NCI-H69 (cell line): ENCODE measurements around the gene PRPF18.
"Not testable (repeated sequence)": the region's sequence is repeated elsewhere in the genome, so short reads cannot be mapped to it uniquely, and the experiment has no call there.

Experiments used
- DNase-seq: peaks from one replicate; lab custom pipeline; 2025; lab: John Stamatoyannopoulos, UW

The PRPF18 gene

GRCh38 chr10:13586676-13587355, at the start of gene PRPF18:
Gene PRPF18 (plus strand): TSS chr10:13586965. CDS start chr10:13587087, 122 bp downstream.
- peak; percentile 92 for DNase-seq

GRCh38 chr10:13537985-13538384, 48.8 kb upstream of the PRPF18 start:
- not testable (repeated sequence) for DNase-seq

- no peak for DNase-seq
These were observed 44.2 kb upstream of the PRPF18 start for GRCh38 chr10:13542533-13542932.

- DNase-seq: no peak
These were observed 36.0 kb upstream of the PRPF18 start for GRCh38 chr10:13550802-13551201.

- peak; percentile 60 for DNase-seq
These were observed 30.8 kb upstream of the PRPF18 start for GRCh38 chr10:13555884-13556510.

GRCh38 chr10:13559124-13559700, 27.6 kb upstream of the PRPF18 start:
- no peak for DNase-seq

GRCh38 chr10:13560597-13560996, 26.2 kb upstream of the PRPF18 start:
- no peak for DNase-seq

GRCh38 chr10:13563481-13564445, 23.0 kb upstream of the PRPF18 start:
- no peak for DNase-seq

- DNase-seq: no peak
These were observed 22.2 kb upstream of the PRPF18 start for GRCh38 chr10:13564576-13564975.

- DNase-seq: no peak
These were observed 19.7 kb upstream of the PRPF18 start for GRCh38 chr10:13567030-13567429.

GRCh38 chr10:13571541-13571940, 15.2 kb upstream of the PRPF18 start:
- DNase-seq: no peak

- no peak for DNase-seq
These were observed 12.8 kb upstream of the PRPF18 start for GRCh38 chr10:13573960-13574359.

- no peak for DNase-seq
These were observed 1.5 kb upstream of the PRPF18 start for GRCh38 chr10:13585195-13585751.

GRCh38 chr10:13585943-13586342, 822 bp upstream of the PRPF18 start:
- DNase-seq: no peak

- peak; percentile 1 for DNase-seq
These were observed 626 bp downstream of the PRPF18 start for GRCh38 chr10:13587391-13587790.

GRCh38 chr10:13589316-13589715, 2.6 kb downstream of the PRPF18 start:
- no peak for DNase-seq

- no peak for DNase-seq
These were observed 4.1 kb downstream of the PRPF18 start for GRCh38 chr10:13590886-13591285.

GRCh38 chr10:13592306-13592705, 5.5 kb downstream of the PRPF18 start:
- DNase-seq: no peak

- no peak for DNase-seq
These were observed 6.8 kb downstream of the PRPF18 start for GRCh38 chr10:13593535-13593934.

- no peak for DNase-seq
These were observed 7.9 kb downstream of the PRPF18 start for GRCh38 chr10:13594641-13595040.

GRCh38 chr10:13597909-13598308, 11.1 kb downstream of the PRPF18 start:
- no peak for DNase-seq
